Suppressor macrophage treated with lipopolysaccharide for 1 hour (primary cell): ENCODE measurements around the gene PRDM11.
A peak's percentile ranks its signal among the peaks of the same experiment; 100 is the strongest.

Experiments used
- DNase-seq, 3 donors: peaks; one replicate each; pipeline ENCODE4 v3.0.0-alpha.2; 2020 to 2022

Gene PRDM11

GRCh38 chr11:45142241-45143055, 4.0 kb upstream of the PRDM11 start:
- DNase-seq: no peak

GRCh38 chr11:45143494-45143893, 2.9 kb upstream of the PRDM11 start:
- DNase-seq: no peak

- no peak for DNase-seq
Measured at GRCh38 chr11:45144126-45145082, 2.0 kb upstream of the PRDM11 start.

GRCh38 chr11:45145083-45145378, 1.4 kb upstream of the PRDM11 start:
- no peak for DNase-seq

- DNase-seq: peak in 2 of 3 donors; percentile 3 to 20
Measured at GRCh38 chr11:45145379-45146071, 914 bp upstream of the PRDM11 start.

GRCh38 chr11:45147017-45147728, 734 bp downstream of the PRDM11 start:
- peak; percentile 97 to 98 (median 98) for DNase-seq

- DNase-seq: no peak
Measured at GRCh38 chr11:45147891-45148675, 1.6 kb downstream of the PRDM11 start.

- no peak for DNase-seq
Measured at GRCh38 chr11:45149483-45150056, 3.1 kb downstream of the PRDM11 start.

- DNase-seq: no peak
Measured at GRCh38 chr11:45150301-45150700, 3.9 kb downstream of the PRDM11 start.

GRCh38 chr11:45150943-45151342, 4.5 kb downstream of the PRDM11 start:
- no peak for DNase-seq

GRCh38 chr11:45151362-45151982, 5.0 kb downstream of the PRDM11 start:
- no peak for DNase-seq

- no peak for DNase-seq
Measured at GRCh38 chr11:45152740-45153595, 6.5 kb downstream of the PRDM11 start.

- no peak for DNase-seq
Measured at GRCh38 chr11:45154276-45154675, 7.8 kb downstream of the PRDM11 start.

GRCh38 chr11:45155058-45155551, 8.7 kb downstream of the PRDM11 start:
- DNase-seq: no peak

- no peak for DNase-seq
Measured at GRCh38 chr11:45155627-45156180, 9.3 kb downstream of the PRDM11 start.

GRCh38 chr11:45156201-45156600, 9.8 kb downstream of the PRDM11 start:
- no peak for DNase-seq

GRCh38 chr11:45156741-45157140, 10.3 kb downstream of the PRDM11 start:
- DNase-seq: no peak

GRCh38 chr11:45157247-45158209, 11.1 kb downstream of the PRDM11 start:
- DNase-seq: no peak
